ENCODE measurements around the gene LRRC1.

DNA sequence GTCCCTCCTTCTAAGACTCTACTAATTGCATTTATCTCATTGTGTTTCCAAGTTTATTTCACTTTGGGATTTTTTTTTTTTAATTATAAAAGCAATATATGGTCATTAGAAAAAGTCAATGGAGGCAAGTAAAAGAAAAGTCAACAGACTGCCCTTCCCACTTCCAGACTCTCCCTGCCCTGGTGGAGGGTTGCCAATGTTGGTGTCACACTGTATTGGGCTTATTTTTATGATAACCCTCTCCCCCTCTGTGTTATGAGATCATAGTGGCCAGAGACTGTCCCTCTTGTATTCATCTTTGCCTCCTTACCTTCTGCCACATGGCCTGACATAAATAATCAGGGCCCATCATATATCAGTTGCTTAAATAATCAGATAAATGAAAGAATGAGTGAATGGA lies 63.4 kb downstream of the LRRC1 start:
- TF ChIP-seq, protein P1, sequence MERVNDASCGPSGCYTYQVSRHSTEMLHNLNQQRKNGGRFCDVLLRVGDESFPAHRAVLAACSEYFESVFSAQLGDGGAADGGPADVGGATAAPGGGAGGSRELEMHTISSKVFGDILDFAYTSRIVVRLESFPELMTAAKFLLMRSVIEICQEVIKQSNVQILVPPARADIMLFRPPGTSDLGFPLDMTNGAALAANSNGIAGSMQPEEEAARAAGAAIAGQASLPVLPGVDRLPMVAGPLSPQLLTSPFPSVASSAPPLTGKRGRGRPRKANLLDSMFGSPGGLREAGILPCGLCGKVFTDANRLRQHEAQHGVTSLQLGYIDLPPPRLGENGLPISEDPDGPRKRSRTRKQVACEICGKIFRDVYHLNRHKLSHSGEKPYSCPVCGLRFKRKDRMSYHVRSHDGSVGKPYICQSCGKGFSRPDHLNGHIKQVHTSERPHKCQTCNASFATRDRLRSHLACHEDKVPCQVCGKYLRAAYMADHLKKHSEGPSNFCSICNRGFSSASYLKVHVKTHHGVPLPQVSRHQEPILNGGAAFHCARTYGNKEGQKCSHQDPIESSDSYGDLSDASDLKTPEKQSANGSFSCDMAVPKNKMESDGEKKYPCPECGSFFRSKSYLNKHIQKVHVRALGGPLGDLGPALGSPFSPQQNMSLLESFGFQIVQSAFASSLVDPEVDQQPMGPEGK (CRISPR knock-in tag; IDR thresholded peaks at IDR 0.05; ENCODE audit: borderline replicate concordance) = no peak
- no peak for TF ChIP-seq ZFP30 (CRISPR knock-in tag; IDR thresholded peaks at IDR 0.05)
- TF ChIP-seq, protein P2, sequence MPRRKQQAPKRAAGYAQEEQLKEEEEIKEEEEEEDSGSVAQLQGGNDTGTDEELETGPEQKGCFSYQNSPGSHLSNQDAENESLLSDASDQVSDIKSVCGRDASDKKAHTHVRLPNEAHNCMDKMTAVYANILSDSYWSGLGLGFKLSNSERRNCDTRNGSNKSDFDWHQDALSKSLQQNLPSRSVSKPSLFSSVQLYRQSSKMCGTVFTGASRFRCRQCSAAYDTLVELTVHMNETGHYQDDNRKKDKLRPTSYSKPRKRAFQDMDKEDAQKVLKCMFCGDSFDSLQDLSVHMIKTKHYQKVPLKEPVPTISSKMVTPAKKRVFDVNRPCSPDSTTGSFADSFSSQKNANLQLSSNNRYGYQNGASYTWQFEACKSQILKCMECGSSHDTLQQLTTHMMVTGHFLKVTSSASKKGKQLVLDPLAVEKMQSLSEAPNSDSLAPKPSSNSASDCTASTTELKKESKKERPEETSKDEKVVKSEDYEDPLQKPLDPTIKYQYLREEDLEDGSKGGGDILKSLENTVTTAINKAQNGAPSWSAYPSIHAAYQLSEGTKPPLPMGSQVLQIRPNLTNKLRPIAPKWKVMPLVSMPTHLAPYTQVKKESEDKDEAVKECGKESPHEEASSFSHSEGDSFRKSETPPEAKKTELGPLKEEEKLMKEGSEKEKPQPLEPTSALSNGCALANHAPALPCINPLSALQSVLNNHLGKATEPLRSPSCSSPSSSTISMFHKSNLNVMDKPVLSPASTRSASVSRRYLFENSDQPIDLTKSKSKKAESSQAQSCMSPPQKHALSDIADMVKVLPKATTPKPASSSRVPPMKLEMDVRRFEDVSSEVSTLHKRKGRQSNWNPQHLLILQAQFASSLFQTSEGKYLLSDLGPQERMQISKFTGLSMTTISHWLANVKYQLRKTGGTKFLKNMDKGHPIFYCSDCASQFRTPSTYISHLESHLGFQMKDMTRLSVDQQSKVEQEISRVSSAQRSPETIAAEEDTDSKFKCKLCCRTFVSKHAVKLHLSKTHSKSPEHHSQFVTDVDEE (CRISPR knock-in tag; IDR thresholded peaks at IDR 0.05) = no peak
- TF ChIP-seq ISL1 (CRISPR knock-in tag; IDR thresholded peaks at IDR 0.05) = no peak
- TF ChIP-seq ZFP3 (CRISPR knock-in tag; IDR thresholded peaks at IDR 0.05) = no peak
